ENCODE measurements around the gene SYT15.
"Not testable (repeated sequence)": the region's sequence is repeated elsewhere in the genome, so short reads cannot be mapped to it uniquely, and the experiment has no call there.

DNA sequence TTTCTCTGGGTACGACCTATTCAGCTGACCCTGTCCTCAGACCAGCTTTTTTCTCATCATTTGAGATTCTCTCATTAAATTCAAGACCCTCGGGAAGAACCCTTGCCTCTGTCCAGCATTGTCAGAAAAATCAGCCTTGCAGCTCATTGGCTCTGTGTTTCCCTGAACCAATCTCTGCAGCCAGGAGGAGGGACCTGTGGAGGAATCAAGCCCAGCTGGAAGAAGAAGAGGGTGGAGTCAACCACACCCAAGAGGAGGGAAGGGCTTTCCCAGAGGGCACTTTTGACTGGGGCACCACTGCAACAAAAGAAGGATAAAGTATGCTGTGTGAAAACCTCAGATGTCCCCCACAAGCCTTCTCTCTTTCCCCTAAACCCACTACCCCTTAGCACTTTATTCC is 8.3 kb upstream of the SYT15 start:
- TF ChIP-seq, protein P1, sequence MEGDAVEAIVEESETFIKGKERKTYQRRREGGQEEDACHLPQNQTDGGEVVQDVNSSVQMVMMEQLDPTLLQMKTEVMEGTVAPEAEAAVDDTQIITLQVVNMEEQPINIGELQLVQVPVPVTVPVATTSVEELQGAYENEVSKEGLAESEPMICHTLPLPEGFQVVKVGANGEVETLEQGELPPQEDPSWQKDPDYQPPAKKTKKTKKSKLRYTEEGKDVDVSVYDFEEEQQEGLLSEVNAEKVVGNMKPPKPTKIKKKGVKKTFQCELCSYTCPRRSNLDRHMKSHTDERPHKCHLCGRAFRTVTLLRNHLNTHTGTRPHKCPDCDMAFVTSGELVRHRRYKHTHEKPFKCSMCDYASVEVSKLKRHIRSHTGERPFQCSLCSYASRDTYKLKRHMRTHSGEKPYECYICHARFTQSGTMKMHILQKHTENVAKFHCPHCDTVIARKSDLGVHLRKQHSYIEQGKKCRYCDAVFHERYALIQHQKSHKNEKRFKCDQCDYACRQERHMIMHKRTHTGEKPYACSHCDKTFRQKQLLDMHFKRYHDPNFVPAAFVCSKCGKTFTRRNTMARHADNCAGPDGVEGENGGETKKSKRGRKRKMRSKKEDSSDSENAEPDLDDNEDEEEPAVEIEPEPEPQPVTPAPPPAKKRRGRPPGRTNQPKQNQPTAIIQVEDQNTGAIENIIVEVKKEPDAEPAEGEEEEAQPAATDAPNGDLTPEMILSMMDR (IDR thresholded peaks at IDR 0.05) = not testable (repeated sequence)
- not testable (repeated sequence) for TF ChIP-seq POLR2A (IDR thresholded peaks at IDR 0.05)
